GM10248 (cell line): ENCODE data around the gene SCTR.

ENCODE experiments used
- CTCF ChIA-PET: fragments of 300-600 bp; sonication (Branson Sonifier 250); formaldehyde crosslinking; extraction: SDS; loops from one replicate; lab custom pipeline; 2021; ENCODE audit warnings: antibody characterized with exemption; lab: Yijun Ruan, JAX
- POLR2A ChIA-PET: fragments of 350-650 bp; sonication (Branson Sonifier 250); formaldehyde crosslinking; extraction: SDS; loops from one replicate; lab custom pipeline; 2020; ENCODE audit warnings: antibody characterized with exemption; lab: Yijun Ruan, JAX
- DNase-seq: peaks from one replicate; pipeline ENCODE4 v3.0.0; 2012; ENCODE audit errors: extremely low spot score
- CTCF ChIP-seq: IDR thresholded peaks from 2 replicates; pipeline ENCODE4 v1.5.1; 2012; ENCODE audit warnings: mild to moderate bottlenecking, low read depth; ENCODE audit errors: extremely low read depth, missing control alignments, control extremely low read depth

SCTR gene

DNA sequence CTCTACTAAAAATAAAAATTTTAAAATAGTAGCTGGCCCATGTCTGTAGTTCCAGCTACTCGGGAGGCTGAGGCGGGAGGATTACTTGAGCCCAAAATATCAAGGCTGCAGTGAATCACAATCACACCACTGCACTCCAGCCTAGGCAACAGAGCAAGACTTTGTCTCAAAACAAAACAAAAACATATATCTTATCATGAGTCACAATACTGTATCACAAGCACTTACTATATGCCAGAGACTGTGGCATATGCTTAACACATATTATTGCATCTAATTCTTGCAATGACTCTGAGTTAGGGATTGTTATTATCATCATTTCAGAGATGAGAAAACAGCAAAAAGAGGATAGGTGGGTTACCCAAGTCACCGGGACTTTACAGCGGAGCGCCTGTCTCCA, 122.2 kb downstream of the SCTR start:
- no peak for DNase-seq
- no peak for TF ChIP-seq CTCF
- POLR2A ChIA-PET = no interaction called here
- CTCF ChIA-PET = interaction anchor here (10.9 kb wide), 1 partner anchor 76 kb away, joined by 105 read pairs; no protein-coding TSS in a partner anchor

DNA sequence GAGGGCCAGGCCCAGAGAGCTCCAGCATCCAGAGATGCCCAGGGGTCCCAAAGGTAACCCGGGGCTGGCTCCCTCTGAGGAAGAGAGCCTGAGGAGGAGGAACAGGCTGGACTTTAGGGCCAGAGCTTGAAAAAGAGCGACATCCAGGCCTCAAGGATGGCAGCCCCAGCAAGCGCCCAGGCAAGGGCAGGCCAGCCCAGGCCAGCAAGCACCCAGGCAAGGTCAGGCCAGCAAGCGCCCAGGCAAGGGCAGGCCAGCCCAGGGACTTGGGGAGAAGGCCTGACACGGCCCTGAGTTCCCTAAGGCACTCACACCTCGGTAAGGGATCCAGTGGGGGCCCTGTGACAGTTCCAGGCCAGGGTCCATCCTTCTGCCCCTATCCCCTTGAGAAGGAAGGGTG, 127.1 kb downstream of the SCTR start:
- ChIA-PET POLR2A (no interaction called here), CTCF (interaction anchor here (1.2 to 10.9 kb wide), 2 partner anchors 9 to 81 kb away, joined by 3 to 105 read pairs; no protein-coding TSS in a partner anchor)
- no peak for DNase-seq
- TF ChIP-seq CTCF = no peak

- POLR2A ChIA-PET = no interaction called here
- DNase-seq = no peak
- no peak for TF ChIP-seq CTCF
- CTCF ChIA-PET = no interaction called here
Observed at GRCh38 chr2:119393971-119394748, 130.1 kb downstream of the SCTR start.
